Stimulated activated naive CD8-positive, alpha-beta T cell treated with anti-CD3 and anti-CD28 coated beads, Interleukin-15, Interleukin-2, amounts not matched to agents 100 ng/mL and 50 ng/mL, for 24 hours (primary cell): ENCODE data around the gene PGD.

Source experiments
- H3K27ac Mint-ChIP-seq: one replicate; pipeline ENCODE4 v1.8.0; 2021; ENCODE audit warnings: mild to moderate bottlenecking, mixed read lengths
- H3K27me3 Mint-ChIP-seq: one replicate; pipeline ENCODE4 v1.8.0; 2021; ENCODE audit warnings: mixed read lengths
- H3K36me3 Mint-ChIP-seq: one replicate; pipeline ENCODE4 v1.8.0; 2021; ENCODE audit warnings: low read depth, mixed read lengths
- H3K4me1 Mint-ChIP-seq: one replicate; pipeline ENCODE4 v1.8.0; 2021; ENCODE audit warnings: low read depth, mixed read lengths
- H3K4me3 Mint-ChIP-seq: one replicate; pipeline ENCODE4 v1.8.0; 2021; ENCODE audit warnings: mild to moderate bottlenecking, mixed read lengths
- H3K9me3 Mint-ChIP-seq: one replicate; pipeline ENCODE4 v1.8.0; 2021; ENCODE audit warnings: mixed read lengths

PGD gene

GRCh38 chr1:10467078-10467477 lies 68.2 kb downstream of the PGD start:
- Mint-ChIP-seq H3K27me3 (no peaks in the 10 kb centered on the region), H3K27ac (no peak overlapping the region), H3K4me1 (peaks cover 12% of the 10 kb centered on the region), H3K36me3 (peaks cover 63% of the 10 kb centered on the region), H3K9me3 (no peaks in the 10 kb centered on the region), H3K4me3 (no peak overlapping the region)

- peaks cover 34% of the 10 kb centered on the region for H3K4me1 Mint-ChIP-seq
- H3K36me3 Mint-ChIP-seq: peaks cover 38% of the 10 kb centered on the region
- no peak overlapping the region for H3K4me3 Mint-ChIP-seq
- H3K27ac Mint-ChIP-seq: no peak overlapping the region
- H3K9me3 Mint-ChIP-seq: no peaks in the 10 kb centered on the region
- no peaks in the 10 kb centered on the region for H3K27me3 Mint-ChIP-seq
Measured at GRCh38 chr1:10470043-10470442, 71.2 kb downstream of the PGD start.
